Esophagus squamous epithelium (tissue), 5 donors: ENCODE measurements around the gene FAH. TPM values are rescaled to one million over a fixed set of nuclear protein-coding genes. Genes with fewer than 3 reads are reported as not detected.
"Not testable (repeated sequence)": the region's sequence is repeated elsewhere in the genome, so short reads cannot be mapped to it uniquely, and the experiment has no call there.

Source experiments
- DNase-seq: peaks from one replicate; lab custom pipeline; 2025; lab: John Stamatoyannopoulos, UW
- H3K27ac ChIP-seq, 4 donors: fragments of 200-600 bp; sonication (generic); one replicate each; pipeline ENCODE4 v1.5.1; 2016 to 2019; ENCODE audit warnings: mild to moderate bottlenecking in 1 of 4
- H3K27me3 ChIP-seq, 4 donors: fragments of 200-600 bp; sonication (generic); 1 replicate in 3 of 4; 2 replicates in 1 of 4; pipeline versions ENCODE4 v1.5.1 to v1.6.0; 2017 to 2021; ENCODE audit warnings: antibody characterized with exemption in 1 of 4
- H3K36me3 ChIP-seq, 3 donors: fragments of 200-600 bp; sonication (generic); one replicate each; pipeline ENCODE4 v1.5.1; 2016 to 2019
- H3K4me1 ChIP-seq, 3 donors: fragments of 200-600 bp; sonication (generic); one replicate each; pipeline ENCODE4 v1.5.1; 2017 to 2019
- H3K4me3 ChIP-seq, 4 donors: fragments of 200-600 bp; sonication (generic); 1 replicate in 3 of 4; 2 replicates in 1 of 4; pipeline ENCODE4 v1.5.1; 2016 to 2019; ENCODE audit warnings: mild to moderate bottlenecking in 2 of 4, moderate library complexity in 1 of 4
- H3K9me3 ChIP-seq, 3 donors: fragments of 200-600 bp; sonication (generic); one replicate each; pipeline ENCODE4 v1.5.1; 2016 to 2019
- CTCF ChIP-seq, 6 experiments: fragments of 450-650 bp in 4 of 6; fragments of 200-600 bp in 2 of 6; sonication (generic) in 2 of 6; IDR thresholded peaks; one replicate each; pipeline ENCODE4 v1.5.1; 2016 to 2019; ENCODE audit warnings: antibody characterized with exemption in 6 of 6, mild to moderate bottlenecking in 4 of 6, moderate library complexity in 4 of 6
- POLR2A ChIP-seq, 4 donors: fragments of 450-650 bp; IDR thresholded peaks; one replicate each; pipeline ENCODE4 v1.6.1; 2017; ENCODE audit warnings: antibody characterized with exemption in 4 of 4, mild to moderate bottlenecking in 4 of 4, moderate library complexity in 3 of 4
- WGBS, 2 donors: methylation state at CpG; one replicate each; pipeline ENCODE4 v1.1.5; 2018; 5-methylcytosine and 5-hydroxymethylcytosine counted together
- intact Hi-C: fragments of 100-400 bp; cut with DNase I; formaldehyde crosslinking; loops from one replicate; pipeline ENCODE4 v1.15.0; 2022
- total RNA-seq, 4 donors: library from RNA; depleted of rRNA; stranded (reverse); fragments of >200 nt; gene quantifications; one replicate each; pipeline ENCODE4 v1.1.0, GENCODE V29; 2016
- donor health status: DM: yes; HTN: yes; CAD: no.

FAH gene
- total RNA-seq, 4 donors from 2014 or later: 10.0 to 28.3 (median 15.8) TPM

GRCh38 chr15:80118956-80119355 lies 33.8 kb upstream of the FAH start:
- TF ChIP-seq CTCF (IDR thresholded peaks at IDR 0.05): no peak
- TF ChIP-seq POLR2A (IDR thresholded peaks at IDR 0.05): no peak
- Histone ChIP-seq H3K9me3 (no peaks in the 10 kb centered on the region), H3K27me3 (no peaks in the 10 kb centered on the region), H3K4me1 (peaks cover 0 to 12% (median 0%) of the 10 kb centered on the region in 3 donors), H3K4me3 (no peak overlapping the region), H3K36me3 (peaks cover 0 to 32% (median 6%) of the 10 kb centered on the region in 3 donors), H3K27ac (no peak overlapping the region)
- no peak for DNase-seq
- intact Hi-C loops: no loop called here
- 98 to 100% methylated on average over 2 of the region's 2 CpGs for WGBS, 2 donors

- no peak for DNase-seq
- H3K27me3 ChIP-seq: no peaks in the 10 kb centered on the region
- no peaks in the 10 kb centered on the region for H3K9me3 ChIP-seq
- H3K36me3 ChIP-seq: peaks cover 0 to 47% (median 6%) of the 10 kb centered on the region in 3 donors
- TF ChIP-seq POLR2A (IDR thresholded peaks at IDR 0.05): no peak
- TF ChIP-seq CTCF (IDR thresholded peaks at IDR 0.05): no peak
- intact Hi-C loops: no loop called here
- H3K27ac ChIP-seq: no peak overlapping the region
- H3K4me1 ChIP-seq: no peaks in the 10 kb centered on the region
- WGBS, 2 donors: 90 to 100% methylated on average over 1 of the region's 1 CpG
- no peak overlapping the region for H3K4me3 ChIP-seq
These were observed 32.2 kb upstream of the FAH start for GRCh38 chr15:80120636-80121035.

- no peak overlapping the region for H3K27ac ChIP-seq
- no peak for DNase-seq
- WGBS, 2 donors: 85 to 90% methylated on average over 4 of the region's 4 CpGs
- H3K4me3 ChIP-seq: no peak overlapping the region
- no peak for TF ChIP-seq CTCF (IDR thresholded peaks at IDR 0.05)
- TF ChIP-seq POLR2A (IDR thresholded peaks at IDR 0.05): no peak
- no peaks in the 10 kb centered on the region for H3K27me3 ChIP-seq
- H3K36me3 ChIP-seq: peaks cover 0 to 56% (median 6%) of the 10 kb centered on the region in 3 donors
- H3K9me3 ChIP-seq: no peaks in the 10 kb centered on the region
- no peaks in the 10 kb centered on the region for H3K4me1 ChIP-seq
- intact Hi-C loops: no loop called here
These were observed 31.3 kb upstream of the FAH start for GRCh38 chr15:80121546-80121945.

GRCh38 chr15:80123034-80123433 lies 29.8 kb upstream of the FAH start:
- Histone ChIP-seq H3K36me3 (peaks cover 0 to 63% (median 6%) of the 10 kb centered on the region in 3 donors), H3K4me3 (no peak overlapping the region), H3K4me1 (no peaks in the 10 kb centered on the region), H3K9me3 (no peaks in the 10 kb centered on the region), H3K27ac (no peak overlapping the region), H3K27me3 (no peaks in the 10 kb centered on the region)
- no peak for DNase-seq
- TF ChIP-seq CTCF (IDR thresholded peaks at IDR 0.05): no peak
- no peak for TF ChIP-seq POLR2A (IDR thresholded peaks at IDR 0.05)
- intact Hi-C loops: no loop called here
- WGBS, 2 donors: 85 to 88% methylated on average over 6 of the region's 6 CpGs

- H3K27me3 ChIP-seq, intact Hi-C loops, H3K9me3 ChIP-seq, H3K4me1 ChIP-seq, DNase-seq, H3K27ac ChIP-seq, H3K4me3 ChIP-seq: not testable (repeated sequence)
- H3K36me3 ChIP-seq: peaks cover 0 to 69% (median 6%) of the 10 kb centered on the region in 3 donors
- WGBS, 2 donors: 93 to 94% methylated on average over 6 of the region's 6 CpGs
These were observed 25.5 kb upstream of the FAH start for GRCh38 chr15:80127253-80127652.

- peaks cover 0 to 69% (median 9%) of the 10 kb centered on the region in 3 donors for H3K36me3 ChIP-seq
- intact Hi-C loops: no loop called here
These were observed 24.9 kb upstream of the FAH start for GRCh38 chr15:80127911-80128310.

More at GRCh38 chr15:80127911-80128310, 24.9 kb upstream of the FAH start:
- 71 to 74% methylated on average over 2 of the region's 2 CpGs for WGBS, 2 donors
- DNase-seq: no peak
- TF ChIP-seq POLR2A (IDR thresholded peaks at IDR 0.05) (no peak), CTCF (IDR thresholded peaks at IDR 0.05) (no peak)
- Histone ChIP-seq H3K9me3 (no peaks in the 10 kb centered on the region), H3K27me3 (no peaks in the 10 kb centered on the region), H3K27ac (no peak overlapping the region), H3K4me3 (no peak overlapping the region), H3K4me1 (no peaks in the 10 kb centered on the region)
